ENCODE data around the gene CEP152.

DNA sequence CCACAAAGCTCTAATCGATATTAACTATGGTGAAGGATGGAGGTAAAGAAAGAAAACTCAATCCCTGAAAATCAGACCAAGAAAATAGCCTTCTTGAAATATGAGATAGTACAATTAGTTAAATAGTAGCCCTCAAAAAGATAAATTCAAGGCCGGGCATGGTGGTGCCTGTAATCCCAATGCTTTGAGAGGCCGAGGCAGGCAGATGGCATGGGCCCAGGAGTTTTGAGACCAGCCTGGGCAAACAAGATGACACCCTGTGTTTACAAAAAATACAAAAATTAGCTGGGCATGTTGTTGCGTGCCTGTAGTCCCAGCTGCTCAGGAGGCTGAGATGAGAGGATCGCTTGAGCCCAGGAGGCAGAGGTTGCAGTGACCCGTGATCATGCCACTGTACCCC is 31.6 kb upstream of the CEP152 start:
- TF ChIP-seq, protein P1, sequence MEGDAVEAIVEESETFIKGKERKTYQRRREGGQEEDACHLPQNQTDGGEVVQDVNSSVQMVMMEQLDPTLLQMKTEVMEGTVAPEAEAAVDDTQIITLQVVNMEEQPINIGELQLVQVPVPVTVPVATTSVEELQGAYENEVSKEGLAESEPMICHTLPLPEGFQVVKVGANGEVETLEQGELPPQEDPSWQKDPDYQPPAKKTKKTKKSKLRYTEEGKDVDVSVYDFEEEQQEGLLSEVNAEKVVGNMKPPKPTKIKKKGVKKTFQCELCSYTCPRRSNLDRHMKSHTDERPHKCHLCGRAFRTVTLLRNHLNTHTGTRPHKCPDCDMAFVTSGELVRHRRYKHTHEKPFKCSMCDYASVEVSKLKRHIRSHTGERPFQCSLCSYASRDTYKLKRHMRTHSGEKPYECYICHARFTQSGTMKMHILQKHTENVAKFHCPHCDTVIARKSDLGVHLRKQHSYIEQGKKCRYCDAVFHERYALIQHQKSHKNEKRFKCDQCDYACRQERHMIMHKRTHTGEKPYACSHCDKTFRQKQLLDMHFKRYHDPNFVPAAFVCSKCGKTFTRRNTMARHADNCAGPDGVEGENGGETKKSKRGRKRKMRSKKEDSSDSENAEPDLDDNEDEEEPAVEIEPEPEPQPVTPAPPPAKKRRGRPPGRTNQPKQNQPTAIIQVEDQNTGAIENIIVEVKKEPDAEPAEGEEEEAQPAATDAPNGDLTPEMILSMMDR (IDR thresholded peaks at IDR 0.05; ENCODE audit: low read depth, low read length) = no peak
- TF ChIP-seq EZH2phosphoT487 (IDR thresholded peaks at IDR 0.05; ENCODE audit: low read depth) = no peak
